ENCODE results near the gene LRRFIP1. TPM values are rescaled to one million over a fixed set of nuclear protein-coding genes. Genes with fewer than 3 reads are reported as not detected.

Gene LRRFIP1
- total and polyA plus RNA-seq, 10 of the 15 experiments (the other 5 are each of a cell fraction or from before 2014, with no cell fraction given): 36.2 to 120 (median 74.3) TPM

DNA sequence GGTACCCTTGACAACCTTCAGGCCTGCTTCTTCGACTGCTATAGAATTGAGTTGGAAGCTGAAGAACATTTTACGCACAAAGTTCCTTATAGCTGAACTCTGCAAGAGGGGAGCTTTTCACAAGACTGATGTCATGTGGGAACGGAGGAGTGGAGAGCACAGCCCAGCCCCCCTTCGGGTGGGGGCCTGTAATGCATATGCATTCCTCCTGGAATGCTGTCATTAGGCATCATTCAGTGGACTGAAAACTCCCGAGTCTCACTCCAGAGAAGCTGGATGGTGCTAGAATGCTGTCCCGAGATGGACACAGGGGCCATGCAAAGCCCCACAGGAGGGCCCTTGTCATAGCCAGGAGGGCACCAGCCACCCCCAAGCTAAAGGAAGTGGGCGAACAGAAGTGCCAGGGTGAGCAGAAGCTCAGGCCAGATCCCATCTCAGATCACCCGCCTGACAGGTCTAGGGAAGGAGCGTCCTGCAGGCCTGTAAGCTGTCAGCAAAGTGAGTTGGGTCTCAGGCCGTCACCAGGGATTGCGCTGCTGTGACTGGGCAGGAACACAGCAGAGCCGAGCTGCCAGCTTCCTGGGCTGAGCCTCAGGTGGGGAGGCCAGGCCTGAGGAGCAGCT lies 127.3 kb downstream of the LRRFIP1 start:
- Histone ChIP-seq H3K4me1 (ENCODE audit: control insufficient read depth, insufficient read depth, low read length) (peaks cover 14% of the 10 kb centered on the region), H3K4me3 (no peak overlapping the region), H3K36me3 (ENCODE audit: control insufficient read depth in 2 of 2, insufficient read depth in 2 of 2, low read length in 1 of 2) (peaks cover 12 to 34% of the 10 kb centered on the region in 2 experiments), H3K79me2 (ENCODE audit: control insufficient read depth, insufficient read depth, low read length) (no peaks in the 10 kb centered on the region), H3K9me3 (replicated peaks; ENCODE audit: control insufficient read depth, insufficient read depth, low read length) (no peaks in the 10 kb centered on the region; the same call in 2 of the 3 replicates), H3K4me2 (ENCODE audit: control insufficient read depth, insufficient read depth) (no peak overlapping the region), H4K20me1 (ENCODE audit: control insufficient read depth, insufficient read depth) (no peaks in the 10 kb centered on the region), H2AFZ (ENCODE audit: control insufficient read depth, low read depth, low read length) (no peak overlapping the region), H3K9ac (ENCODE audit: control insufficient read depth, insufficient read depth, low read length) (no peak overlapping the region), H3K27me3 (replicated peaks in 1 of 2; ENCODE audit: control insufficient read depth in 2 of 2, insufficient read depth in 2 of 2, low read length in 1 of 2) (no peaks in the 10 kb centered on the region), H3K27ac (ENCODE audit: control insufficient read depth, insufficient read depth) (no peak overlapping the region)
- FAIRE-seq (no peak), ATAC-seq (no peak), DNase-seq (ENCODE audit: low read depth, low spot score) (no peak)
- intact Hi-C loops (cut with micrococcal nuclease; ENCODE audit: unreplicated experiment): no loop called here
- ChIA-PET SMC1A (ENCODE audit: uncharacterized antibody, unreplicated experiment) (interaction anchor here (0.8 to 2.8 kb wide), 9 partner anchors 9 to 82 kb away, joined by 3 to 14 read pairs (median 3); no protein-coding TSS in a partner anchor), POLR2A (no interaction called here), CTCF (interaction anchor here (0.6 to 2.5 kb wide), 8 partner anchors 10 to 183 kb away, joined by 3 to 18 read pairs (median 7); no protein-coding TSS in a partner anchor), RAD21 (ENCODE audit: unreplicated experiment) (interaction anchor here (0.8 kb wide), 1 partner anchor 9 kb away, joined by 3 read pairs; no protein-coding TSS in a partner anchor)
- in situ Hi-C loops (cut with MboI): no loop called here
- 96% methylated on average over 12 of the region's 12 CpGs for WGBS (ENCODE audit: insufficient coverage, insufficient replicate concordance, low lambda C conversion rate, missing lambda C conversion rate)
- TF ChIP-seq CTCF (IDR thresholded peaks at IDR 0.05 in 2 of 3, conservative IDR thresholded peaks at IDR 0.05 in 1 of 3; ENCODE audit: control insufficient read depth in 2 of 3, extremely low read depth in 1 of 3, insufficient read depth in 1 of 3, low read depth in 3 of 3, low read length in 3 of 3): no peak
- no peak for TF ChIP-seq RBBP5 (conservative IDR thresholded peaks at IDR 0.05)
- no peak for TF ChIP-seq SIX5 (IDR thresholded peaks at IDR 0.05; ENCODE audit: low read depth, low read length, severe bottlenecking)
- no peak for TF ChIP-seq GATAD2B (conservative IDR thresholded peaks at IDR 0.05; ENCODE audit: low read depth)
- TF ChIP-seq MTA3 (IDR thresholded peaks at IDR 0.05; ENCODE audit: borderline replicate concordance, low read length): no peak
- no peak for TF ChIP-seq ZNF24 (IDR thresholded peaks at IDR 0.05)
- TF ChIP-seq FOS (IDR thresholded peaks at IDR 0.05; ENCODE audit: borderline replicate concordance, extremely low read depth, insufficient read length): no peak
- no peak for TF ChIP-seq KAT2A (conservative IDR thresholded peaks at IDR 0.05; ENCODE audit: control insufficient read depth, low read depth, low read length)
- no peak for TF ChIP-seq POLR2A (IDR thresholded peaks at IDR 0.05; ENCODE audit: low read depth, low read length)
- TF ChIP-seq SRF (IDR thresholded peaks at IDR 0.05; ENCODE audit: low read depth in 2 of 2, low read length in 2 of 2): no peak
- no peak for TF ChIP-seq NR2F1 (conservative IDR thresholded peaks at IDR 0.05)
- no peak for TF ChIP-seq WRNIP1 (IDR thresholded peaks at IDR 0.05; ENCODE audit: borderline replicate concordance, low read depth, low read length)
- no peak for TF ChIP-seq STAT3 (IDR thresholded peaks at IDR 0.05; ENCODE audit: low read depth, low read length)
- TF ChIP-seq, protein P1, sequence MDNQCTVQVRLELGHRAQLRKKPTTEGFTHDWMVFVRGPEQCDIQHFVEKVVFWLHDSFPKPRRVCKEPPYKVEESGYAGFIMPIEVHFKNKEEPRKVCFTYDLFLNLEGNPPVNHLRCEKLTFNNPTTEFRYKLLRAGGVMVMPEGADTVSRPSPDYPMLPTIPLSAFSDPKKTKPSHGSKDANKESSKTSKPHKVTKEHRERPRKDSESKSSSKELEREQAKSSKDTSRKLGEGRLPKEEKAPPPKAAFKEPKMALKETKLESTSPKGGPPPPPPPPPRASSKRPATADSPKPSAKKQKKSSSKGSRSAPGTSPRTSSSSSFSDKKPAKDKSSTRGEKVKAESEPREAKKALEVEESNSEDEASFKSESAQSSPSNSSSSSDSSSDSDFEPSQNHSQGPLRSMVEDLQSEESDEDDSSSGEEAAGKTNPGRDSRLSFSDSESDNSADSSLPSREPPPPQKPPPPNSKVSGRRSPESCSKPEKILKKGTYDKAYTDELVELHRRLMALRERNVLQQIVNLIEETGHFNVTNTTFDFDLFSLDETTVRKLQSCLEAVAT (IDR thresholded peaks at IDR 0.05): no peak
- TF ChIP-seq, protein P2, sequence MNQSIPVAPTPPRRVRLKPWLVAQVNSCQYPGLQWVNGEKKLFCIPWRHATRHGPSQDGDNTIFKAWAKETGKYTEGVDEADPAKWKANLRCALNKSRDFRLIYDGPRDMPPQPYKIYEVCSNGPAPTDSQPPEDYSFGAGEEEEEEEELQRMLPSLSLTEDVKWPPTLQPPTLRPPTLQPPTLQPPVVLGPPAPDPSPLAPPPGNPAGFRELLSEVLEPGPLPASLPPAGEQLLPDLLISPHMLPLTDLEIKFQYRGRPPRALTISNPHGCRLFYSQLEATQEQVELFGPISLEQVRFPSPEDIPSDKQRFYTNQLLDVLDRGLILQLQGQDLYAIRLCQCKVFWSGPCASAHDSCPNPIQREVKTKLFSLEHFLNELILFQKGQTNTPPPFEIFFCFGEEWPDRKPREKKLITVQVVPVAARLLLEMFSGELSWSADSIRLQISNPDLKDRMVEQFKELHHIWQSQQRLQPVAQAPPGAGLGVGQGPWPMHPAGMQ (IDR thresholded peaks at IDR 0.05; ENCODE audit: borderline replicate concordance): no peak
- no peak for TF ChIP-seq ZSCAN29 (IDR thresholded peaks at IDR 0.05)
- TF ChIP-seq CBX3 (IDR thresholded peaks at IDR 0.05; ENCODE audit: borderline replicate concordance, low read depth): no peak
- no peak for TF ChIP-seq NFYB (IDR thresholded peaks at IDR 0.05; ENCODE audit: insufficient read depth, low read depth, low read length)
- BruUV-seq (replicated peaks): no TSS peak

Measured in GM12878 (cell line).